ENCODE results near the gene EFCAB12.
"Not testable (repeated sequence)": the region's sequence is repeated elsewhere in the genome, so short reads cannot be mapped to it uniquely, and the experiment has no call there.

Gene EFCAB12

GRCh38 chr3:129363356-129363755 is 65.1 kb downstream of the EFCAB12 start:
- not testable (repeated sequence) for DNase-seq

- no peak for DNase-seq
Observed at GRCh38 chr3:129360705-129361460, 67.6 kb downstream of the EFCAB12 start.

- no peak for DNase-seq
Observed at GRCh38 chr3:129360171-129360611, 68.2 kb downstream of the EFCAB12 start.

- no peak for DNase-seq
Observed at GRCh38 chr3:129358772-129359371, 69.6 kb downstream of the EFCAB12 start.

- DNase-seq = no peak
Observed at GRCh38 chr3:129358177-129358771, 70.2 kb downstream of the EFCAB12 start.

- no peak for DNase-seq
Observed at GRCh38 chr3:129357616-129358015, 70.8 kb downstream of the EFCAB12 start.

- no peak for DNase-seq
Observed at GRCh38 chr3:129356756-129357425, 71.5 kb downstream of the EFCAB12 start.

- DNase-seq = no peak
Observed at GRCh38 chr3:129353589-129353941, 74.9 kb downstream of the EFCAB12 start.

GRCh38 chr3:129352650-129353588 is 75.5 kb downstream of the EFCAB12 start:
- DNase-seq = no peak

- DNase-seq = no peak
Observed at GRCh38 chr3:129352045-129352444, 76.4 kb downstream of the EFCAB12 start.

Measured in NCI-H1092 treated with DMSO at 0.1 percent for 48 hours (cell line).